Loucy (cell line): Measurements from ENCODE around the gene ZNF516.

ENCODE experiments used
- H2AFZ ChIP-seq: fragments of 200-600 bp; sonication (generic); 2 replicates; pipeline ENCODE4 v1.6.0; 2016; ENCODE audit warnings: antibody characterized with exemption, mild to moderate bottlenecking, low read length, moderate library complexity
- H3F3A ChIP-seq: fragments of 200-600 bp; 2 replicates; pipeline ENCODE4 v1.6.0; 2016; ENCODE audit warnings: antibody characterized with exemption, low read depth, mild to moderate bottlenecking
- H3K27me3 ChIP-seq: fragments of 200-600 bp; sonication (generic); 2 replicates; pipeline ENCODE4 v1.6.1; 2014; ENCODE audit warnings: low read length, mild to moderate bottlenecking; ENCODE audit not compliant: insufficient read depth, poor library complexity, severe bottlenecking
- H3K36me3 ChIP-seq: fragments of 200-600 bp; sonication (generic); 2 replicates; pipeline ENCODE4 v1.6.1; 2016; ENCODE audit warnings: low read length; ENCODE audit not compliant: insufficient read depth
- H3K4me1 ChIP-seq: fragments of 200-600 bp; sonication (generic); 2 replicates; pipeline ENCODE4 v1.5.1; 2014; ENCODE audit warnings: low read length, mild to moderate bottlenecking; ENCODE audit not compliant: insufficient read depth, poor library complexity, severe bottlenecking
- H3K4me2 ChIP-seq: fragments of 200-600 bp; sonication (generic); 2 replicates; pipeline ENCODE4 v1.6.0; 2014; ENCODE audit warnings: antibody characterized with exemption, low read length, low read depth, mild to moderate bottlenecking; ENCODE audit not compliant: poor library complexity, severe bottlenecking
- H3K4me3 ChIP-seq: fragments of 200-600 bp; sonication (generic); 2 replicates; pipeline ENCODE4 v1.5.1; 2014; ENCODE audit warnings: low read length, mild to moderate bottlenecking, mixed read lengths; ENCODE audit not compliant: poor library complexity, severe bottlenecking
- H3K79me2 ChIP-seq: fragments of 200-600 bp; sonication (generic); 2 replicates; pipeline ENCODE4 v1.6.1; 2014; ENCODE audit warnings: low read length; ENCODE audit not compliant: insufficient read depth
- H3K9ac ChIP-seq: fragments of 200-600 bp; sonication (generic); 2 replicates; pipeline ENCODE4 v1.6.0; 2014; ENCODE audit warnings: mild to moderate bottlenecking, low read depth, low read length, moderate library complexity; ENCODE audit not compliant: poor library complexity, severe bottlenecking
- H3K9me2 ChIP-seq: fragments of 200-600 bp; sonication (generic); replicated peaks from 2 replicates; pipeline ENCODE4 v1.6.1; 2016; ENCODE audit warnings: low read depth, low read length, mixed read lengths
- H3K9me3 ChIP-seq: fragments of 200-600 bp; sonication (generic); 2 replicates; pipeline ENCODE4 v1.6.1; 2014; ENCODE audit warnings: mild to moderate bottlenecking, antibody characterized with exemption, low read length, low read depth; ENCODE audit not compliant: insufficient read depth
- H4K20me1 ChIP-seq: fragments of 200-600 bp; sonication (generic); 2 replicates; pipeline ENCODE4 v1.6.0; 2014; ENCODE audit warnings: antibody characterized with exemption, low read length, mild to moderate bottlenecking; ENCODE audit not compliant: insufficient read depth, poor library complexity, severe bottlenecking
- CTCF ChIP-seq: fragments of 200-600 bp; sonication (generic); conservative IDR thresholded peaks from 2 replicates; pipeline ENCODE4 v1.5.1; 2014; ENCODE audit warnings: mild to moderate bottlenecking, antibody characterized with exemption, low read length
- EZH2phosphoT487 ChIP-seq: fragments of 200-600 bp; IDR thresholded peaks from 2 replicates; pipeline ENCODE4 v1.6.1; 2018; ENCODE audit warnings: antibody characterized with exemption, mild to moderate bottlenecking, moderate library complexity, borderline replicate concordance

The ZNF516 gene

DNA sequence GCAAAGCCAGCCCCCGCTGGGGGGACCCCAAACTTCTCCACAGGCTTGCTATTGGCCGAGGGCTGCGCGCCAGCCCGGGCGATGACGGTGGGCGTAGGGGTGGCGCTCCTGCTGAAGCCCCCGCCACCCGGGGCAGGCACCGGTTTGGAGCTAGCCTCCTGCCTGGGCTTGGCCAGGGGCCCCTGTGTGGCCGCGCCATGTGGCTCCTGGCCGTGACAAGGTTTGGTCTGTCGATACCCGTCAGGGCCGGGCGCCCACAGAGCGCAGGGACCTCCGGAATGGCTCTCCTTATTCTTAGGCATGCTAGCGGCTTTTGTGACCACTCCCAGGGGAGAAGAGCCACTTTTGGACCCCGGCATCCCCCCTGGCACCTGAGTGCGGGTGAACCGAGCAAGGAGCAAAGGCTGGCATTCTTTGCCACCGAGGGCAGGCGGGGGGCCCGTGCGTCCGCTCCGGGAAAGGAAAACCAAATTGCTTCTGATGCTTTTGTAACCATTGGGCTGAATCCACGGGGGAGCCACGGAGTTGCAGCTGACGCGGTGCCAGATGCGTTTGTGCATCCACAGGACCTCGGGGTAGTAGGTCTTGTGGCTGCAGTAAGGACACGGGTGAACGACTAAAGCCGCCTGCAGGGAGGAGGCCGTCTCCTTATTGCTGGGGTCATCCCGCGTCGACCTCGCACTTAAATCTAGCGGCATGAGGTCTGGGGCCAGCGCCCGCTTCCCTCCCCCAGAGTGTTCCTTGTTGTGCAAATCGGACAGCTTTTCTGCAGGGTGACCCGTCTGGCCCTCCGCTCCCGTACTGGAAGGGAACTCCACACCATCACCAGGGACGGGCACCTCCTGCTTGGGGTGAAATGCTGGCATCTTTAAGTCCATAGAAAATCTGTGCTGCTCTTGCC lies 115.6 kb downstream of the ZNF516 start:
- H3K36me3 ChIP-seq, result no peaks in the 10 kb centered on the region

GRCh38 chr18:76378526-76379215 lies 116.4 kb downstream of the ZNF516 start:
- H4K20me1 ChIP-seq, result peaks cover 3% of the 10 kb centered on the region
- H3K4me3 ChIP-seq, result no peak overlapping the region
- no peaks in the 10 kb centered on the region for H3K27me3 ChIP-seq
- no peaks in the 10 kb centered on the region for H3K9me3 ChIP-seq
- TF ChIP-seq EZH2phosphoT487, result no peak
- no peak for TF ChIP-seq CTCF
- no peaks in the 10 kb centered on the region for H3K36me3 ChIP-seq
- H3K4me1 ChIP-seq, result peaks cover 16% of the 10 kb centered on the region
- no peaks in the 10 kb centered on the region for H3K9me2 ChIP-seq
- no peaks in the 10 kb centered on the region for H3F3A ChIP-seq
- H2AFZ ChIP-seq, result no peak overlapping the region
- H3K9ac ChIP-seq, result no peak overlapping the region
- H3K4me2 ChIP-seq, result no peak overlapping the region
- no peaks in the 10 kb centered on the region for H3K79me2 ChIP-seq

More for the DNA sequence above, 115.6 kb downstream of the ZNF516 start:
- no peak for TF ChIP-seq EZH2phosphoT487
- TF ChIP-seq CTCF, result no peak
- Histone ChIP-seq H3K9me2 (no peaks in the 10 kb centered on the region), H3K9ac (no peak overlapping the region), H3F3A (no peaks in the 10 kb centered on the region), H3K9me3 (no peaks in the 10 kb centered on the region), H3K4me2 (peak overlapping the region; percentile 54), H3K27me3 (no peaks in the 10 kb centered on the region), H4K20me1 (peaks cover 3% of the 10 kb centered on the region), H2AFZ (no peak overlapping the region), H3K4me3 (no peak overlapping the region), H3K79me2 (no peaks in the 10 kb centered on the region), H3K4me1 (peaks cover 8% of the 10 kb centered on the region)

- Histone ChIP-seq H3K9ac (no peak overlapping the region), H2AFZ (no peak overlapping the region), H3K4me2 (no peak overlapping the region), H4K20me1 (peaks cover 3% of the 10 kb centered on the region), H3K9me3 (no peaks in the 10 kb centered on the region), H3K79me2 (no peaks in the 10 kb centered on the region), H3K4me3 (no peak overlapping the region), H3F3A (no peaks in the 10 kb centered on the region), H3K27me3 (no peaks in the 10 kb centered on the region), H3K36me3 (no peaks in the 10 kb centered on the region), H3K4me1 (peaks cover 19% of the 10 kb centered on the region), H3K9me2 (no peaks in the 10 kb centered on the region)
- TF ChIP-seq CTCF (no peak), EZH2phosphoT487 (no peak)
Observed at GRCh38 chr18:76377359-76377756, 117.7 kb downstream of the ZNF516 start.
